ENCODE measurements around the gene MVB12B. TPM values are rescaled to one million over a fixed set of nuclear protein-coding genes. Genes with fewer than 3 reads are reported as not detected.

MVB12B gene
- total and polyA plus RNA-seq, 2 of the 13 experiments (the other 11 are each of a cell fraction or from before 2014, with no cell fraction given) = 12.1 to 30.1 TPM

GRCh38 chr9:126329476-126330275, 3.0 kb downstream of the MVB12B start:
- in situ Hi-C loops (cut with HindIII; ENCODE audit: extremely low pct_ligation_motif_present, low pct_unique_long_range_greater_than_20kb) (no loop called here), intact Hi-C loops (cut with micrococcal nuclease; ENCODE audit: unreplicated experiment) (no loop called here)
- Histone ChIP-seq H3K4me1 (ENCODE audit: insufficient read depth, low read length) (peaks cover 79% of the 10 kb centered on the region), H3K9ac (ENCODE audit: insufficient read depth, low read depth, low read length) (no peak overlapping the region), H2AFZ (ENCODE audit: low read length) (no peak overlapping the region), H3K36me3 (replicated peaks in 1 of 2; ENCODE audit: control insufficient read depth in 1 of 2, insufficient read depth in 2 of 2, low read length in 2 of 2) (no peaks in the 10 kb centered on the region), H3K4me3 (replicated peaks in 1 of 3; ENCODE audit: insufficient read depth in 1 of 3, low read depth in 2 of 3, low read length in 3 of 3) (no peak overlapping the region), H3K27ac (ENCODE audit: extremely low read length, insufficient read depth, low read length) (no peak overlapping the region), H3K4me2 (ENCODE audit: low read depth, low read length) (no peak overlapping the region), H3K27me3 (ENCODE audit: control insufficient read depth in 1 of 2, insufficient read depth in 2 of 2, low read length in 2 of 2) (no peaks in the 10 kb centered on the region), H4K20me1 (ENCODE audit: insufficient read depth, low read length) (no peaks in the 10 kb centered on the region), H3K9me3 (ENCODE audit: low read length) (no peaks in the 10 kb centered on the region), H3K79me2 (ENCODE audit: insufficient read depth, low read length) (peaks cover 37% of the 10 kb centered on the region)
- no TSS peak for BruUV-seq (replicated peaks)
- CTCF ChIA-PET (ENCODE audit: low intra/inter-chr PET ratio, low total read pairs) = no interaction called here
- no peak for DNase-seq (ENCODE audit: low spot score)
- no peak for ATAC-seq
- TF ChIP-seq SRSF9 (IDR thresholded peaks at IDR 0.05; ENCODE audit: borderline replicate concordance, insufficient read depth, low read depth, low read length, poor library complexity, severe bottlenecking) = no peak
- no peak for TF ChIP-seq CENPX (CRISPR knock-in tag; IDR thresholded peaks at IDR 0.05)
- TF ChIP-seq HDAC6 (IDR thresholded peaks at IDR 0.05; ENCODE audit: low read depth, low read length) = no peak
- TF ChIP-seq ZNF503 (CRISPR knock-in tag; IDR thresholded peaks at IDR 0.05) = no peak
- no peak for TF ChIP-seq ZBTB21 (CRISPR knock-in tag; IDR thresholded peaks at IDR 0.05)
- TF ChIP-seq RARG (CRISPR knock-in tag; IDR thresholded peaks at IDR 0.05; ENCODE audit: low read depth) = no peak
- no peak for TF ChIP-seq ZNF317 (CRISPR knock-in tag; IDR thresholded peaks at IDR 0.05)
- no peak for TF ChIP-seq GABPA (IDR thresholded peaks at IDR 0.05; ENCODE audit: low read depth, low read length)
- TF ChIP-seq GABPA (CRISPR knock-in tag; IDR thresholded peaks at IDR 0.05; ENCODE audit: low read depth) = no peak
- no peak for TF ChIP-seq ZBTB25 (CRISPR knock-in tag; IDR thresholded peaks at IDR 0.05)
- TF ChIP-seq, protein P1, sequence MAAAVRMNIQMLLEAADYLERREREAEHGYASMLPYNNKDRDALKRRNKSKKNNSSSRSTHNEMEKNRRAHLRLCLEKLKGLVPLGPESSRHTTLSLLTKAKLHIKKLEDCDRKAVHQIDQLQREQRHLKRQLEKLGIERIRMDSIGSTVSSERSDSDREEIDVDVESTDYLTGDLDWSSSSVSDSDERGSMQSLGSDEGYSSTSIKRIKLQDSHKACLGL (CRISPR knock-in tag; IDR thresholded peaks at IDR 0.05) = no peak
- no peak for TF ChIP-seq ETV6 (CRISPR knock-in tag; conservative IDR thresholded peaks at IDR 0.05)
- no peak for TF ChIP-seq SNAPC5 (CRISPR knock-in tag; IDR thresholded peaks at IDR 0.05; ENCODE audit: borderline replicate concordance)
- no peak for TF ChIP-seq KDM4B (CRISPR knock-in tag; IDR thresholded peaks at IDR 0.05)
- POLR2A ChIA-PET = no interaction called here
- FAIRE-seq = no peak
- WGBS (ENCODE audit: low lambda C conversion rate) = 94% methylated on average over 8 of the region's 10 CpGs
